Measurements from ENCODE around the gene ASIC4.

ASIC4 gene

GRCh38 chr2:219482674-219483405 lies 31.4 kb upstream of the ASIC4 start:
- DNase-seq (ENCODE audit: low read depth in 1 of 2, low spot score in 1 of 2): no peak
- H3K27ac ChIP-seq (replicated peaks): no peak overlapping the region
- no peak overlapping the region for H3K4me3 ChIP-seq (replicated peaks; ENCODE audit: insufficient read depth, low read length)
- TF ChIP-seq GABPA (IDR thresholded peaks at IDR 0.05; ENCODE audit: low read depth) (no peak), POLR2AphosphoS5 (IDR thresholded peaks at IDR 0.05; ENCODE audit: low read depth) (no peak), REST (IDR thresholded peaks at IDR 0.05; ENCODE audit: insufficient replicate concordance, low read depth) (no peak), CTCF (IDR thresholded peaks at IDR 0.05; ENCODE audit: insufficient read depth, low read length) (no peak), SPI1 (IDR thresholded peaks at IDR 0.05; ENCODE audit: borderline replicate concordance, low read depth) (no peak)
- H3K27me3 ChIP-seq (ENCODE audit: insufficient read depth, poor library complexity, severe bottlenecking): peaks cover 50% of the 10 kb centered on the region

- no peak for DNase-seq (ENCODE audit: low read depth in 1 of 2, low spot score in 1 of 2)
- Histone ChIP-seq H3K27ac (replicated peaks) (no peak overlapping the region), H3K27me3 (ENCODE audit: insufficient read depth, poor library complexity, severe bottlenecking) (peaks cover 50% of the 10 kb centered on the region), H3K4me3 (replicated peaks; ENCODE audit: insufficient read depth, low read length) (no peak overlapping the region)
- TF ChIP-seq CTCF (IDR thresholded peaks at IDR 0.05; ENCODE audit: insufficient read depth, low read length) (no peak), REST (IDR thresholded peaks at IDR 0.05; ENCODE audit: insufficient replicate concordance, low read depth) (no peak), SPI1 (IDR thresholded peaks at IDR 0.05; ENCODE audit: borderline replicate concordance, low read depth) (no peak), POLR2AphosphoS5 (IDR thresholded peaks at IDR 0.05; ENCODE audit: low read depth) (no peak), GABPA (IDR thresholded peaks at IDR 0.05; ENCODE audit: low read depth) (no peak)
These were observed 30.6 kb upstream of the ASIC4 start for GRCh38 chr2:219483451-219484342.

- no peak overlapping the region for H3K4me3 ChIP-seq (replicated peaks; ENCODE audit: insufficient read depth, low read length)
- TF ChIP-seq POLR2AphosphoS5 (IDR thresholded peaks at IDR 0.05; ENCODE audit: low read depth): no peak
- TF ChIP-seq GABPA (IDR thresholded peaks at IDR 0.05; ENCODE audit: low read depth): no peak
- no peak for TF ChIP-seq SPI1 (IDR thresholded peaks at IDR 0.05; ENCODE audit: borderline replicate concordance, low read depth)
- TF ChIP-seq CTCF (IDR thresholded peaks at IDR 0.05; ENCODE audit: insufficient read depth, low read length): no peak
- TF ChIP-seq REST (IDR thresholded peaks at IDR 0.05; ENCODE audit: insufficient replicate concordance, low read depth): no peak
- no peak overlapping the region for H3K27ac ChIP-seq (replicated peaks)
- no peak for DNase-seq (ENCODE audit: low read depth in 1 of 2, low spot score in 1 of 2)
- peaks cover 50% of the 10 kb centered on the region for H3K27me3 ChIP-seq (ENCODE audit: insufficient read depth, poor library complexity, severe bottlenecking)
These were observed 29.7 kb upstream of the ASIC4 start for GRCh38 chr2:219484343-219485200.

Measured in HL-60 (cell line).